Panc1 (cell line): Measurements from ENCODE around the gene EBF4. TPM values are rescaled to one million over a fixed set of nuclear protein-coding genes. Genes with fewer than 3 reads are reported as not detected.

Experiments used
- ATAC-seq: fragments of 200-7000 bp; cut with Tn5 transposase; 2 replicates; pipeline ENCODE4 v1.9.1; 2020; ENCODE audit warnings: mild to moderate bottlenecking, moderate library complexity
- Bru-seq: library from RNA; stranded (reverse); fragments of 400-500 nt; gene quantifications from one replicate; lab custom pipeline; 2021; lab: Mats Ljungman, UMichigan
- BruChase-seq, 2 experiments: library from RNA; stranded (reverse); fragments of 400-500 nt; gene quantifications; one replicate each; lab custom pipeline; 2021; lab: Mats Ljungman, UMichigan
- BruUV-seq: library from RNA; stranded (reverse); fragments of 400-500 nt; replicated peaks from 2 replicates; lab custom pipeline; 2021; lab: Mats Ljungman, UMichigan
- CTCF ChIA-PET: fragments of 300-600 bp; sonication (Branson Sonifier 250); formaldehyde crosslinking; loops from one replicate; lab custom pipeline; 2022; ENCODE audit warnings: antibody characterized with exemption; lab: Charles Lee
- POLR2A ChIA-PET: fragments of 300-600 bp; sonication (Branson Sonifier 250); formaldehyde crosslinking; loops from one replicate; lab custom pipeline; 2022; ENCODE audit warnings: antibody characterized with exemption; lab: Charles Lee
- DNase-seq: peaks from one replicate; pipeline ENCODE4 v3.0.0-alpha.2; 2010; ENCODE audit warnings: low read depth, low spot score
- H3K27ac ChIP-seq: 2 replicates; pipeline ENCODE4 v1.5.1; 2011; ENCODE audit warnings: mild to moderate bottlenecking, low read length, inconsistent platforms
- H3K27me3 ChIP-seq: fragments of 200-500 bp; sonication (Bioruptor generic); 2 replicates; pipeline ENCODE4 v1.6.0; 2014; ENCODE audit warnings: low read length, inconsistent platforms; ENCODE audit not compliant: control insufficient read depth, insufficient read depth
- H3K36me3 ChIP-seq: fragments of 200-500 bp; sonication (Bioruptor generic); 2 replicates; pipeline ENCODE4 v1.5.1; 2014; ENCODE audit warnings: inconsistent platforms, mild to moderate bottlenecking, low read length, moderate library complexity; ENCODE audit not compliant: control insufficient read depth, insufficient read depth
- H3K4me1 ChIP-seq: 2 replicates; pipeline ENCODE4 v1.5.1; 2011; ENCODE audit warnings: inconsistent platforms, mild to moderate bottlenecking, low read length, moderate library complexity; ENCODE audit not compliant: control insufficient read depth, insufficient read depth
- H3K4me3 ChIP-seq, 2 experiments: 2 replicates each; pipeline ENCODE4 v1.5.1; 2011 to 2012; ENCODE audit warnings: low read depth in 2 of 2, low read length in 2 of 2, mild to moderate bottlenecking in 2 of 2, inconsistent platforms in 1 of 2, moderate library complexity in 1 of 2
- H3K9me3 ChIP-seq: fragments of 200-500 bp; sonication (Bioruptor generic); 2 replicates; pipeline ENCODE4 v1.5.1; 2014; ENCODE audit warnings: low read depth, mild to moderate bottlenecking, inconsistent platforms, low read length, moderate library complexity; ENCODE audit not compliant: control insufficient read depth, insufficient read depth
- CTCF ChIP-seq: fragments of 450-650 bp; IDR thresholded peaks from 2 replicates; pipeline ENCODE4 v1.5.1; 2017; ENCODE audit warnings: mild to moderate bottlenecking
- POLR2AphosphoS5 ChIP-seq: IDR thresholded peaks from 2 replicates; pipeline ENCODE4 v1.6.1; 2012; ENCODE audit warnings: mild to moderate bottlenecking, low read depth, low read length, moderate library complexity
- REST ChIP-seq, 2 experiments: IDR thresholded peaks; 2 replicates each; pipeline ENCODE4 v1.6.1; 2011 to 2012; ENCODE audit warnings: low read depth in 2 of 2, control low read depth in 1 of 2, low read length in 1 of 2, mild to moderate bottlenecking in 1 of 2, moderate library complexity in 1 of 2; ENCODE audit not compliant: insufficient read depth in 1 of 2
- SIN3A ChIP-seq: IDR thresholded peaks from 2 replicates; pipeline ENCODE4 v1.6.1; 2012; ENCODE audit warnings: low read depth, mild to moderate bottlenecking, low read length, moderate library complexity, borderline replicate concordance; ENCODE audit not compliant: insufficient read depth
- TCF7L2 ChIP-seq: IDR thresholded peaks from 2 replicates; pipeline ENCODE4 v1.6.1; 2011; ENCODE audit warnings: mild to moderate bottlenecking, low read depth, low read length, inconsistent platforms
- in situ Hi-C: cut with HindIII; loops from 2 replicates; pipeline ENCODE4 v1.10.0; 2016; ENCODE audit warnings: low sequenced_read_pairs, low pct_unique_long_range_greater_than_20kb
- intact Hi-C: fragments of 100-400 bp; cut with micrococcal nuclease; formaldehyde crosslinking; loops from one replicate; pipeline ENCODE4 v1.10.0; 2022; ENCODE audit not compliant: unreplicated experiment
- long read RNA-seq: library from polyadenylated mRNA; unstranded; transcript quantifications from one replicate; pipeline ENCODE4 v2.0.0, GENCODE V29; 2021; ENCODE audit not compliant: unreplicated experiment
- polyA plus RNA-seq: library from polyadenylated mRNA; unstranded; fragments of >200 nt; gene quantifications from one replicate; pipeline ENCODE4 v1.2.1, GENCODE V29; 2012; ENCODE audit warnings: missing spikeins; ENCODE audit not compliant: insufficient read length
- total RNA-seq: library from RNA; stranded (reverse); gene quantifications from one replicate; pipeline ENCODE4 v1.2.1, GENCODE V29; 2021; ENCODE audit not compliant: unreplicated experiment

Gene EBF4, protein sequence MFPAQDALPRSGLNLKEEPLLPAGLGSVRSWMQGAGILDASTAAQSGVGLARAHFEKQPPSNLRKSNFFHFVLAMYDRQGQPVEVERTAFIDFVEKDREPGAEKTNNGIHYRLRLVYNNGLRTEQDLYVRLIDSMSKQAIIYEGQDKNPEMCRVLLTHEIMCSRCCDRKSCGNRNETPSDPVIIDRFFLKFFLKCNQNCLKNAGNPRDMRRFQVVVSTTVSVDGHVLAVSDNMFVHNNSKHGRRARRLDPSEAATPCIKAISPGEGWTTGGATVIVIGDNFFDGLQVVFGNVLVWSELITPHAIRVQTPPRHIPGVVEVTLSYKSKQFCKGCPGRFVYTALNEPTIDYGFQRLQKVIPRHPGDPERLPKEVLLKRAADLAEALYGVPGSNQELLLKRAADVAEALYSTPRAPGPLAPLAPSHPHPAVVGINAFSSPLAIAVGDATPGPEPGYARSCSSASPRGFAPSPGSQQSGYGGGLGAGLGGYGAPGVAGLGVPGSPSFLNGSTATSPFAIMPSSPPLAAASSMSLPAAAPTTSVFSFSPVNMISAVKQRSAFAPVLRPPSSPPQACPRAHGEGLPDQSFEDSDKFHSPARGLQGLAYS
- 6.8 TPM for total RNA-seq
- 11.8 TPM for polyA plus RNA-seq
- percentile 49 among the genes with signal in this experiment for Bru-seq, nascent RNA
- percentile 57 among the genes with signal in this experiment for BruChase-seq, experiment 1, labeled RNA remaining after a 2-hour chase
- BruChase-seq, experiment 2, labeled RNA remaining after a 6-hour chase, result percentile 56 among the genes with signal in this experiment
- long read RNA-seq, partial matches to known transcripts, result 4 of 9 reads
- long read RNA-seq, other reads (novel, unspliced or antisense), result 3 of 9 reads

DNA sequence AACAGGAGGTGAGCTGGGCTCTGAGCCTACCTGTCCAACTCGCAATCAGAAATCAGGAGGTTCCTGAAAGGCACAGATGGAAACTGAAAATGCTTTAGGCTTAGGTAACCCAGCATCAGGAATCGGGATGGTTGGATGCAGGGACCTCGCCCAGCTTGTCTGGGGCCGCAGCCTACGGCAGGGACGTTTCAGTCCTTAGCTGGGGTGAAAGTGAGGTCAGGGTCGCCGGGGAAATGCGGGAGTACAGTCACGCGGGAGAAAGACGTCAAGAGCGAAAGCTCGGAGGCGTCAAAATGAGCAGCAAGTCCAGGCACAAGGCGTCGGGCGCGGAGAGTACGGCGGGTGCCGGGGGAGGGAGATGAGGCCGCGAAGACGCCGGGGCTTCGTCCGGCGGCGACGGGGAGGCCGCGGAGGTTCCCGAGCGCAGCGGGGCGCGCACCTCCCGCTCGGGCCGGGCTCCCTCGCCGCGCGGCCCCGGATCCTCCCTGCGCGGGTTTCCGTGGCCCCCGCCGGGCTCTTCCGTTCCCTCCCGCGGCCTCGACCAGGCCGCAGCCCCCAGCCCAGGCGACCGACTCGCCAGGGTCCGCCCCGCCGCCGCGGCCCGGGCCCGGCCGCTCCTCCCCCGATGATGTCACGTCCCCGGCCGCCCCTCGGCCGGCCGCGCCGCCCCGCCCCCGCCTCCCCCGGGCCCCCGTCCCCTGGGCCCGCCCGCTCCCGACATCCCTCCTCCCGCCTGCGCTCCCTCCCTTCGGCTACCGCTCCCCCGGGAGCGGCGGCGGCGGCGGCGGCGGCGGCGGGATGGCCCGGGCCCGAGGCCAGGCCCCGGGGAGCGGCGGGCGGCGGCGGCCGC is at the start of gene EBF4:
Gene EBF4 (plus strand): TSS at position 745 of the 850 bp plus-strand sequence. CDS start 866 bp downstream, outside the sequence.
- intact Hi-C loops, result no loop called here
- Histone ChIP-seq H3K27ac (no peak within 1 kb of the TSS), H3K27me3 (no peaks in the 10 kb centered on the region), H3K4me1 (peaks cover 7% of the 10 kb centered on the region; the same call in 1 of the 2 replicates), H3K36me3 (no peaks in the 10 kb centered on the region), H3K9me3 (no peaks in the 10 kb centered on the region), H3K4me3 (peak within 1 kb of the TSS; percentile 39 to 53)
- no peak for TF ChIP-seq CTCF
- DNase-seq (no peak), ATAC-seq (peak; percentile 65)
- POLR2A ChIA-PET, result interaction anchor here (0.6 kb wide), 1 partner anchor 444 kb away, joined by 3 read pairs; no protein-coding TSS in a partner anchor
- in situ Hi-C loops, result no loop called here
- CTCF ChIA-PET, result interaction anchor here (0.6 kb wide), 1 partner anchor 46 kb away, joined by 3 read pairs; no protein-coding TSS in a partner anchor
- BruUV-seq, result no TSS peak

DNA sequence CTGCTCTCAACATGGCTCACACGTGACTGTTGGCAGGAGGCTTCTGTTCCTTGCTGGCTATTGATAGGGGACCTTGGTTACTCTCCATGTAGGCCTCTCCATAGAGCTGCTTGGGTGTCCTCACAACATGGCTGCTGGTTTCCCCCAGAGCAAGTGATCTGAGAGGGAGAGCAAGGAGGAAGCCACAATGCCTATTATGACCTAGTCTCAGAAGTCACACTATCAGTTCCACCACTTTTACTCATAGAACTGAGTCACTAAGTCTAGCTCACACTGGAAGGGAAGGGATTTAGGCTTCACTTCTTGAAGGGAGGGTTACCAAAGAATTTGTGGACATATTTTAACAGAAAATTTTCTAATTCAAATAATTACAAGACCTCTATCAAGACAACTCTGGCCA is 48.9 kb upstream of the EBF4 start:
- no peak for TF ChIP-seq SIN3A
- no peak for TF ChIP-seq CTCF
- TF ChIP-seq REST (IDR thresholded peaks at IDR 0.05; ENCODE audit: insufficient read depth in 1 of 2, low read depth in 2 of 2, low read length in 1 of 2), result no peak
- no peak for TF ChIP-seq TCF7L2
- no peak for TF ChIP-seq POLR2AphosphoS5
- Histone ChIP-seq H3K27ac (no peak overlapping the region), H3K4me3 (no peak overlapping the region), H3K36me3 (no peaks in the 10 kb centered on the region), H3K9me3 (no peaks in the 10 kb centered on the region), H3K4me1 (no peaks in the 10 kb centered on the region), H3K27me3 (no peaks in the 10 kb centered on the region)
- no TSS peak for BruUV-seq
- in situ Hi-C loops (no loop called here), intact Hi-C loops (no loop called here)
- CTCF ChIA-PET, result no interaction called here
- POLR2A ChIA-PET, result interaction anchor here (0.6 kb wide), 2 partner anchors 8 to 115 kb away, joined by 3 to 4 read pairs; no protein-coding TSS in a partner anchor
- DNase-seq (no peak), ATAC-seq (no peak)
